Measurements from ENCODE around the gene ARF1. TPM values are rescaled to one million over a fixed set of nuclear protein-coding genes. Genes with fewer than 3 reads are reported as not detected.

The ARF1 gene
- total and polyA plus RNA-seq, 2 of the 13 experiments (the other 11 are each of a cell fraction or from before 2014, with no cell fraction given), result 186 to 327 TPM

GRCh38 chr1:228139406-228139930 is 57.0 kb downstream of the ARF1 start (continued):
- no peak for TF ChIP-seq YEATS2 (CRISPR knock-in tag; IDR thresholded peaks at IDR 0.05; ENCODE audit: borderline replicate concordance)
- TF ChIP-seq, protein P1, sequence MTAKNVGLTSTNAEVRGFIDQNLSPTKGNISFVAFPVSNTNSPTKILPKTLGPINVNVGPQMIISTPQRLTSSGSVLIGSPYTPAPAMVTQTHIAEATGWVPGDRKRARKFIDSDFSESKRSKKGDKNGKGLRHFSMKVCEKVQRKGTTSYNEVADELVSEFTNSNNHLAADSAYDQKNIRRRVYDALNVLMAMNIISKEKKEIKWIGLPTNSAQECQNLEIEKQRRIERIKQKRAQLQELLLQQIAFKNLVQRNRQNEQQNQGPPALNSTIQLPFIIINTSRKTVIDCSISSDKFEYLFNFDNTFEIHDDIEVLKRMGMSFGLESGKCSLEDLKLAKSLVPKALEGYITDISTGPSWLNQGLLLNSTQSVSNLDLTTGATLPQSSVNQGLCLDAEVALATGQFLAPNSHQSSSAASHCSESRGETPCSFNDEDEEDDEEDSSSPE (CRISPR knock-in tag; IDR thresholded peaks at IDR 0.05), result no peak
- no peak for TF ChIP-seq ZZZ3 (CRISPR knock-in tag; IDR thresholded peaks at IDR 0.05; ENCODE audit: borderline replicate concordance)
- TF ChIP-seq ZNF263 (CRISPR knock-in tag; IDR thresholded peaks at IDR 0.05), result peak; percentile 58; the same call in 1 of the 2 replicates
- TF ChIP-seq, protein P2, sequence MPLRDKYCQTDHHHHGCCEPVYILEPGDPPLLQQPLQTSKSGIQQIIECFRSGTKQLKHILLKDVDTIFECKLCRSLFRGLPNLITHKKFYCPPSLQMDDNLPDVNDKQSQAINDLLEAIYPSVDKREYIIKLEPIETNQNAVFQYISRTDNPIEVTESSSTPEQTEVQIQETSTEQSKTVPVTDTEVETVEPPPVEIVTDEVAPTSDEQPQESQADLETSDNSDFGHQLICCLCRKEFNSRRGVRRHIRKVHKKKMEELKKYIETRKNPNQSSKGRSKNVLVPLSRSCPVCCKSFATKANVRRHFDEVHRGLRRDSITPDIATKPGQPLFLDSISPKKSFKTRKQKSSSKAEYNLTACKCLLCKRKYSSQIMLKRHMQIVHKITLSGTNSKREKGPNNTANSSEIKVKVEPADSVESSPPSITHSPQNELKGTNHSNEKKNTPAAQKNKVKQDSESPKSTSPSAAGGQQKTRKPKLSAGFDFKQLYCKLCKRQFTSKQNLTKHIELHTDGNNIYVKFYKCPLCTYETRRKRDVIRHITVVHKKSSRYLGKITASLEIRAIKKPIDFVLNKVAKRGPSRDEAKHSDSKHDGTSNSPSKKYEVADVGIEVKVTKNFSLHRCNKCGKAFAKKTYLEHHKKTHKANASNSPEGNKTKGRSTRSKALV (CRISPR knock-in tag; IDR thresholded peaks at IDR 0.05), result no peak
- TF ChIP-seq AHDC1 (CRISPR knock-in tag; IDR thresholded peaks at IDR 0.05; ENCODE audit: borderline replicate concordance), result peak; percentile 43; the same call in 1 of the 2 replicates
- 0 out of 2 replicates have a peak, but pooled peaks have one; percentile 53 for TF ChIP-seq ZNF441 (CRISPR knock-in tag; IDR thresholded peaks at IDR 0.05; ENCODE audit: borderline replicate concordance)
- TF ChIP-seq BRD4 (CRISPR knock-in tag; IDR thresholded peaks at IDR 0.05), result peak; percentile 70
- TF ChIP-seq MAFF (IDR thresholded peaks at IDR 0.05; ENCODE audit: low read depth, low read length), result no peak
- TF ChIP-seq ZNF816 (CRISPR knock-in tag; IDR thresholded peaks at IDR 0.05; ENCODE audit: borderline replicate concordance), result peak; percentile 70; the same call in 1 of the 2 replicates
- no peak for TF ChIP-seq XBP1 (CRISPR knock-in tag; IDR thresholded peaks at IDR 0.05)
- TF ChIP-seq ZNF770 (CRISPR knock-in tag; IDR thresholded peaks at IDR 0.05), result peak; percentile 99
- no peak for TF ChIP-seq ZBTB26 (CRISPR knock-in tag; IDR thresholded peaks at IDR 0.05; ENCODE audit: borderline replicate concordance)
- no peak for TF ChIP-seq ZNF781 (CRISPR knock-in tag; IDR thresholded peaks at IDR 0.05; ENCODE audit: borderline replicate concordance, not compliant biosample characterization)
- TF ChIP-seq ZNF251 (CRISPR knock-in tag; IDR thresholded peaks at IDR 0.05), result 0 out of 2 replicates have a peak, but pooled peaks have one; percentile 63
- TF ChIP-seq ZNF510 (CRISPR knock-in tag; IDR thresholded peaks at IDR 0.05; ENCODE audit: low read depth), result peak; percentile 37
- TF ChIP-seq IKZF1 (IDR thresholded peaks at IDR 0.05), result no peak
